Subcutaneous abdominal adipose tissue (tissue), 5 donors: ENCODE results near the gene FBXL14.

Experiments used
- H3K27ac ChIP-seq: one replicate; pipeline ENCODE4 v1.7.0; 2013; ENCODE audit warnings: low read depth, mild to moderate bottlenecking, inconsistent platforms, low read length, moderate library complexity
- H3K27me3 ChIP-seq, 5 donors: one replicate each; pipeline ENCODE4 v1.7.0; 2013; ENCODE audit warnings: low read length in 5 of 5, inconsistent platforms in 1 of 5; ENCODE audit not compliant: control insufficient read depth in 5 of 5, insufficient read depth in 4 of 5
- H3K36me3 ChIP-seq, 5 donors: one replicate each; pipeline ENCODE4 v1.7.0; 2013; ENCODE audit warnings: low read length in 5 of 5; ENCODE audit not compliant: control insufficient read depth in 5 of 5, insufficient read depth in 5 of 5
- H3K4me1 ChIP-seq, 5 donors: one replicate each; pipeline ENCODE4 v1.7.0; 2013; ENCODE audit warnings: low read length in 5 of 5, mild to moderate bottlenecking in 3 of 5, moderate library complexity in 1 of 5; ENCODE audit not compliant: control insufficient read depth in 5 of 5, insufficient read depth in 5 of 5
- H3K4me3 ChIP-seq, 5 donors: one replicate each; pipeline ENCODE4 v1.7.0; 2013; ENCODE audit warnings: low read length in 5 of 5, low read depth in 1 of 5
- H3K9ac ChIP-seq, 5 donors: one replicate each; pipeline ENCODE4 v1.7.0; 2013; ENCODE audit warnings: low read length in 5 of 5, mild to moderate bottlenecking in 4 of 5, moderate library complexity in 3 of 5
- H3K9me3 ChIP-seq, 5 donors: one replicate each; pipeline ENCODE4 v1.7.0; 2013; ENCODE audit warnings: low read length in 5 of 5; ENCODE audit not compliant: control insufficient read depth in 5 of 5
- donor health status: healthy.
- donor health status: healthy.
- donor health status: healthy.
- donor health status: healthy.
- donor health status: healthy.

FBXL14 gene

GRCh38 chr12:1553987-1554982 lies 40.1 kb downstream of the FBXL14 start:
- no peak overlapping the region for H3K9ac ChIP-seq
- no peak overlapping the region for H3K4me3 ChIP-seq

GRCh38 chr12:1553536-1553935 lies 40.8 kb downstream of the FBXL14 start:
- H3K9me3 ChIP-seq: no peaks in the 10 kb centered on the region
- H3K36me3 ChIP-seq: no peaks in the 10 kb centered on the region
- no peak overlapping the region for H3K27ac ChIP-seq
- H3K27me3 ChIP-seq: no peaks in the 10 kb centered on the region
- no peak overlapping the region for H3K4me3 ChIP-seq
- H3K4me1 ChIP-seq: no peaks in the 10 kb centered on the region
- no peak overlapping the region for H3K9ac ChIP-seq

More at GRCh38 chr12:1553987-1554982, 40.1 kb downstream of the FBXL14 start:
- Histone ChIP-seq H3K4me1 (no peaks in the 10 kb centered on the region), H3K9me3 (no peaks in the 10 kb centered on the region), H3K27me3 (no peaks in the 10 kb centered on the region), H3K36me3 (no peaks in the 10 kb centered on the region), H3K27ac (no peak overlapping the region)

GRCh38 chr12:1552911-1553491 lies 41.4 kb downstream of the FBXL14 start:
- Histone ChIP-seq H3K9ac (no peak overlapping the region), H3K27me3 (no peaks in the 10 kb centered on the region), H3K4me3 (no peak overlapping the region), H3K9me3 (no peaks in the 10 kb centered on the region), H3K36me3 (no peaks in the 10 kb centered on the region), H3K27ac (no peak overlapping the region), H3K4me1 (no peaks in the 10 kb centered on the region)

- H3K27ac ChIP-seq: no peak overlapping the region
- H3K4me3 ChIP-seq: no peak overlapping the region
Measured at GRCh38 chr12:1552171-1552570, 42.2 kb downstream of the FBXL14 start.

GRCh38 chr12:1551496-1551895 lies 42.9 kb downstream of the FBXL14 start:
- no peaks in the 10 kb centered on the region for H3K36me3 ChIP-seq

More at GRCh38 chr12:1552171-1552570, 42.2 kb downstream of the FBXL14 start:
- H3K27me3 ChIP-seq: no peaks in the 10 kb centered on the region
- H3K36me3 ChIP-seq: no peaks in the 10 kb centered on the region
- no peaks in the 10 kb centered on the region for H3K9me3 ChIP-seq
- H3K4me1 ChIP-seq: no peaks in the 10 kb centered on the region
- H3K9ac ChIP-seq: no peak overlapping the region

GRCh38 chr12:1546931-1547640 lies 47.3 kb downstream of the FBXL14 start:
- Histone ChIP-seq H3K4me1 (no peaks in the 10 kb centered on the region), H3K27me3 (no peaks in the 10 kb centered on the region), H3K4me3 (no peak overlapping the region), H3K27ac (no peak overlapping the region), H3K36me3 (no peaks in the 10 kb centered on the region), H3K9ac (no peak overlapping the region), H3K9me3 (peaks cover 0 to 6% (median 0%) of the 10 kb centered on the region in 5 donors)

More at GRCh38 chr12:1551496-1551895, 42.9 kb downstream of the FBXL14 start:
- H3K4me1 ChIP-seq: no peaks in the 10 kb centered on the region
- no peaks in the 10 kb centered on the region for H3K27me3 ChIP-seq
- H3K9me3 ChIP-seq: no peaks in the 10 kb centered on the region
- H3K9ac ChIP-seq: no peak overlapping the region
- H3K4me3 ChIP-seq: no peak overlapping the region
- no peak overlapping the region for H3K27ac ChIP-seq

GRCh38 chr12:1544996-1545700 lies 49.2 kb downstream of the FBXL14 start:
- no peaks in the 10 kb centered on the region for H3K27me3 ChIP-seq
- no peaks in the 10 kb centered on the region for H3K36me3 ChIP-seq
- no peak overlapping the region for H3K27ac ChIP-seq
- H3K4me3 ChIP-seq: no peak overlapping the region
- no peaks in the 10 kb centered on the region for H3K4me1 ChIP-seq
- peaks cover 0 to 6% (median 0%) of the 10 kb centered on the region in 5 donors for H3K9me3 ChIP-seq
- H3K9ac ChIP-seq: no peak overlapping the region

GRCh38 chr12:1542599-1542998 lies 51.8 kb downstream of the FBXL14 start:
- H3K36me3 ChIP-seq: no peaks in the 10 kb centered on the region
- no peak overlapping the region for H3K4me3 ChIP-seq
- no peaks in the 10 kb centered on the region for H3K4me1 ChIP-seq
- peaks cover 0 to 15% (median 0%) of the 10 kb centered on the region in 5 donors for H3K27me3 ChIP-seq
- H3K9ac ChIP-seq: no peak overlapping the region
- H3K9me3 ChIP-seq: peaks cover 0 to 12% (median 0%) of the 10 kb centered on the region in 5 donors
- no peak overlapping the region for H3K27ac ChIP-seq

- H3K27ac ChIP-seq: no peak overlapping the region
Measured at GRCh38 chr12:1540690-1541089, 53.7 kb downstream of the FBXL14 start.

More at GRCh38 chr12:1540690-1541089, 53.7 kb downstream of the FBXL14 start:
- no peaks in the 10 kb centered on the region for H3K4me1 ChIP-seq
- H3K4me3 ChIP-seq: no peak overlapping the region
- H3K27me3 ChIP-seq: peaks cover 0 to 20% (median 0%) of the 10 kb centered on the region in 5 donors
- no peaks in the 10 kb centered on the region for H3K36me3 ChIP-seq
- H3K9me3 ChIP-seq: peaks cover 0 to 12% (median 0%) of the 10 kb centered on the region in 5 donors
- no peak overlapping the region for H3K9ac ChIP-seq
